Germinal center (tissue), 1 donor: ENCODE data around the gene HMGCS1.
"Not testable (repeated sequence)": the region's sequence is repeated elsewhere in the genome, so short reads cannot be mapped to it uniquely, and the experiment has no call there.

Experiments
- DNase-seq: peaks from one replicate; pipeline ENCODE4 v3.0.0; 2012; ENCODE audit warnings: mixed read lengths, low spot score

HMGCS1 gene

DNA sequence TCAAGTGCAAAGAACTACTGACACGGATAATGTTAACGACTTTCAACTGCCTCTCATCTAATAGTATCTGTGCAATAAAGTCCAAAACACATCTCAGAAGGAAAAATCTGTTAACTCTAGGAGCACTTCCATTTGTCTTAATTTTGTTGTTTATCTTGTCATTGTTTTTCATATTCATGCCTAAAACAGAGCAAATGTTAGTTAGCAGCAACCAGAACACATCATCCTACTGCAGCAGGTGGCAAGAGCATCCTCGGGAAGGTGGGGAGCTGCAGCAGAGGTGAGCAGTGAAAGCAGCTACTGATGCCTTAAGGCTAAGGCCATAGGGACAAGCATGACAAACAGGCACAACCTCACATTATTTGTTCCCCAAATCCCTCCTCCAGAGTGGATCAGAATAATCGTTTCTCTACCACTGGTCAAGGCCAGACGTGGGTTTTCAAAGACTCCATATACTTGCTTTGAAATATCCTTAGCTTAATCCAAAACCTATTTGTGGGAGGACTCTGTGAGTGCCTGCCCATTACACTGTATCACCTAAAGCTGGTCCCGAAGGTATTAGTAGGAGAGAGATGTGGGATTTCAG lies 1.0 kb downstream of the HMGCS1 start:
- no peak for DNase-seq

DNA sequence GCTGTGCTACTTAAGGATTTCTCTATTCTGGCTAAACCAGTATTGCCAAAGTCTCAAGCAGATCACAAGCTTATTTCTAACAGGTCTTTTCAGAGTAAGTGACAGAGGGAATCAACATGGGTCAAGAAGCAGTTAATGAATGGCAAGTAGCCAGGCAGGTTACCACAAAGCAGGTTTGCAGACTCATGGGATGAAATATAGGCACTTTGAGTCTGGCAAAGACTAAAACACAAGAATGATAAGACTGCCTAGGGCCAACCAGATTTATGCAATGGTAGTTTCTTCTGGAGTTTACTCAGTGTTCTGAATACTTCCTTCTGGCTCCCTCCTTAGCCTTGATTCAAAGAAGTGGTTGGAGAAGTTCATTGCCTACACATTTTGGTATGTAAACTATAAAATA lies 3.6 kb downstream of the HMGCS1 start:
- DNase-seq: no peak

DNA sequence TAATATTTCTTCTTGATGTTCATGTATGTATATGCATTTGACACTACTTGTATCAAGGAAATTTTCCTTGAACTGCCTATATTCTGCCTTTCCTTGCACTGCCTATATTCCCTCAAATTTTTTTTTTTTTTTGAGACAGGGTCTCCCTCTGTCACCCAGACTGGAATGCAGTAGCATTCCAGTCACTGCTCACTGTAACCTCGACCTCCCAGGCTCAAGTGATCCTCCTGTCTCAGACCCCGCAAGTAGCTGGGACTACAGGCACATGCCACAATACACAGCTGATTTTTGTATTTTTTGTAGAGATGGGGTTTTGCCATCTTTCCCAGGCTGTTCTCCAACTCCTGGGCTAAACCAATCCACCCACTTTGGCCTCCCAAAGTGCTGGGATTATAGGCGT lies 4.1 kb downstream of the HMGCS1 start:
- DNase-seq: no peak

DNA sequence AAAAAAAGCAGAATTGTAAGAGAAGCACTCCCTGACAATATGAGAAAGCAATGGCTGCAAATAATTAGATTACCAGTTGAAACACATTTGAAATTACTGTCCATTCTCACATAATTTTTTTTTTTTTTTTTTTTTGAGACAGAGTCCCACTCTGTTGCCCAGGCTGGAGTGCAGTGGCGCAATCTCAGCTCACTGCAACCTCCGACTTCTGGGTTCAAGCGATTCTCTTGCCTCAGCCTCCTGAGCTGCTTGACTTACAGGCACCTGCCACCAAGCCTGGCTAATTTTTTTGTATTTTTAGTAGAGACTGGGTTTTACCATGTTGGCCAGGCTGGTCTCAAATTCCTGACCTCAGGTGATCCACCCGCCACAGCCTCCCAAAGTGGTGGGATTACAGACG lies 6.3 kb downstream of the HMGCS1 start:
- DNase-seq: not testable (repeated sequence)

DNA sequence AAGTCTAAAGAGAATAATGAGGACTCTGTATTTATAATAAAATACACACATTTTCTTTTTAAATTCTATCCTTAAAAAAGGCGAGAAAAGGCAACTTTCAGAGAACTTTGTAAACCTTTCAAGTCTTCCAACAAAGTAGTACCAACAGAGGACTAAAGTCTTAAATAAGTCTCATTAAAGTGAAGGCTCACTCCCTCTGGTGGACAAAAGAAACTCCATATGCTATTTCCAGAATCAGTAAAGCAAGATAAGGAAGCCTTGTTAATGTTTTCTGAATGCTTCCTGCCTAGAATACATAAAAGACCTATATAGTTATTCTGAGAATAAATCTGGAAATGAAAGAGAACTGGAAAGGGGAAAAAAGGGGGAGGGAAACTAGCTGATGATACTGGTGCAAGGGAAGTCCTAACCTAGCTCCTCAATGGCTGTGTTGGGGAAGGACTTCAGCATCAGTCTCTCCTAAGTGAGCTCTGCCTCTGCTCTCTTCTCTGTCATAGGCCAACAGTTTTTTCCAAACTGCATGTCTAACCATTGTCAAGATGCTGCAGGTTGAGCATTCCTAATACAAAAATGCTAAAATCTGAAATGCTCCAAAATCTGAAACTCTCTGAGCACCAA lies 7.2 kb downstream of the HMGCS1 start:
- DNase-seq: peak; percentile 21

DNA sequence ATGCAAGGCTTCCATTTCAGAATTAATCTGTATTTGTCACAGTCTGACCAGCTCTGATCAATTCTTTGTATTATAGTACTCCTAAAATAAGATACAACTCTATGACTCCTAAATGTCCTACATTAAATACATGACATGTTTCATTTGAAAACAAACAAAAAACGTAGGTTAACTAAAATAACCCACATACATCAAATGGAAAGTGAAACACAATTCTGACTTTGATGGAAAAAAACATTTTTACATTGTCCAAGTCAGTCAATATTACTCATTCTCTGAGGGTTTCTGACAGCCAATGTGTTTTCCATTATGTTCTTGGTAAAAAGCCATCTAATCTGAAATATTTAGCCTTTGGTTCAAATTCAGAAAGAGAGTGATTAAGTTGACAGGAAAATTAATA lies 8.7 kb downstream of the HMGCS1 start:
- no peak for DNase-seq

DNA sequence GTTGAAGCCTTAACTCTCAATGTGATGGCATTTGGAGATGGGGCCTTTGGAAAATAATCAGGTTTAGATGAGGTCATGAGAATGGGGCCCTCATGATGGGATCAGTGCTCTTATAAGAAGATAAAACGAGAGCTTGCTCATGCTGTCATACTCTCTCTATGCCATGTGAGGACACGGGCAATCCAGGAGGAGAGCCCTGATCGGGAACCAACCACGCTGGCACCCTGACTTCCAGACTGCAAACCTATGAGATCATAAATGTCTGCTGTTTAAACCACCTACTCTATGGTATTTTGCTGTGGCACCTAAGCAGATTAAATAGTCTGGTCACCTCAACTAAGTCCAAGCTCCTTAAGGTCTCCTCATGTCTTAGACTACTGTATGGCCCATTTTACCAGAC lies 10.0 kb downstream of the HMGCS1 start:
- DNase-seq: no peak

DNA sequence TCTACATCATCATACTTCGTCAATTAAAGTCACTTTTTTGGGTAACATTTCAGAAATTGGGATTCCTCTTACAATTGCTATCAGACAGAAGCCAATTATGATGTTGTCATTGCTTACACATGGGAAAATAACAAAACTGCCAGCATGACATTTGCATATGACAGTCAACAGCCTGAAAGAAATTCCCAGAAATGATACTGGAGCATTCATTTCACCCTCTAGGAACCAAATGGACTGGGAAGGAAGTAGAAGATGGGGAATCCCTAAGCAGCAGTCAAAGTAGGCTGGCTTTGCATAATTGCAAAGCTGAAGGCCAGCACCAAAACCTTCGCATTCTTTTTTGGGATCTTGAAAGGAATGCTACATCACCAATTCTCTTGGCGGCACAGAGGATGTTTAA lies 10.7 kb downstream of the HMGCS1 start:
- no peak for DNase-seq

DNA sequence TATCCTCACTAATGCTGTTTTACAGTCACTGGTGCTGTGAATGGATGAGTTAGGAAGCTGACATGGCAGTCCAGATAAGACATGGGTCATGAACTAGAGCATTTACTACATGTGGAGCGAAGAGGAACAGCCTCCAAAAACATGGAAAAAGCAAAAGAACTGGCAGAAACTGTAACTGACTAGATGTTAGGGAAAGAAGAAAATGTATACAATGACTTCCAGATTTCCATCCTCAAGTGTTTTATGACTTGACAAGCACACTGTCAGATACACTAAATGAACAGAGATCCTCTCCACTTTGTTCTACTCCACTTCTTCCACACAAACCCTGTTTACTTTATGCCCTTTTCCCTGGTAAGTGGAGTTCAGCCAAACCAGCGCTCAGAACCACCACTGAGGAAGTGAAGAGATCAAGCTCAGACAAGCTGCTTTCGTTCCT lies 11.5 kb downstream of the HMGCS1 start:
- DNase-seq: no peak

DNA sequence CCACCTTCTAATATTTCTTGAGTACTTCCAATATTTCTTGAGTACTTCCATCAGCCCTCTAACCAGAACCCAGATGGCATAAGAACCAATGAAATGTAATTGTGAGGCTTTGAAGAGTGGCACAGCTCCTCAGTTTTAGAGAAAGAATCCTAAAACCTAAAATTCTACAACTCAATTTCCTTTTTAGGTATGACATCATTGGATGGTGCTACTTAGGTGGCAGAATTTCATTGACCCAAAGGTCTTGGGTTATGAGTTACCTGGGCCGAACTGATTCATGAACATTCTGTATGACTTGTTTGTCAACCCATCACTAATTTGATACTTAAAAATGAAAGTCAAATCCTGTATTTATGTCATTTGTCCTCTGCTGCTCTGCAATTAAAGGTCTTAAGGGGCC lies 13.1 kb downstream of the HMGCS1 start:
- no peak for DNase-seq

DNA sequence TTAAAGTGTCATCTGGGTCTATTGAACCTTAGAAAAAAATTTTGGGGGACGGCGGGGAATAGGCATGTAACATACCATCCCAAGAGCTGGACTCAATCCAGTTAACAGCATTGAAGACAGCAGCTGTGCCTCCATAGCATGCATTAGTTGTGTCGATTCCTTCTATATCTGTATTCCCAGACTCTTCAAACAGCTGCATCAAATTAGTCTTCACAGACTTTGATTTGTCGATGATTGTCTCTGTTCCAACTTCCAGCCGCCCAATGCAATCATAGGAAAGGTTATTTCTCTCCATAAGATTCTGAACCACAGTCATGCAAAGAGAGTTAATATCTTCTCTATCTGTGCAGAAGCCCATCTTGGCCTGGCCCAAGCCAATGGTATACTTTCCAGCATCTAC lies 14.8 kb downstream of the HMGCS1 start:
- no peak for DNase-seq

DNA sequence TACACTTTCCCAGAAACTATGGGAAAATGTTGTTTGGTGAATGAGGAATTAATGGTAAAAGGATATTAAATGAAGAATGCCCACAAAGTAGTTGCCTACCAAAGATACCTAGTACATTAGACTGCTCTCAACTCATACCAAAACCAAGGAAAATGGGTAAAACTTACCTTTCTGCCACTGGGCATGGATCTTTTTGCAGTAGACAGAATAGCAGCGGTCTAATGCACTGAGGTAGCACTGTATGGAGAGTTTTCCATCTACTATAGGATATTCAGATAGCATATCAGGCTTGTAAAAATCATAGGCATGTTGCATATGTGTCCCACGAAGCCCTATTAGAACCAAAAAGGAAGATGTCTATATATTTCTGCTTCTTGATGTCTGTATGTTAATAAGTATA lies 16.4 kb downstream of the HMGCS1 start:
- no peak for DNase-seq

DNA sequence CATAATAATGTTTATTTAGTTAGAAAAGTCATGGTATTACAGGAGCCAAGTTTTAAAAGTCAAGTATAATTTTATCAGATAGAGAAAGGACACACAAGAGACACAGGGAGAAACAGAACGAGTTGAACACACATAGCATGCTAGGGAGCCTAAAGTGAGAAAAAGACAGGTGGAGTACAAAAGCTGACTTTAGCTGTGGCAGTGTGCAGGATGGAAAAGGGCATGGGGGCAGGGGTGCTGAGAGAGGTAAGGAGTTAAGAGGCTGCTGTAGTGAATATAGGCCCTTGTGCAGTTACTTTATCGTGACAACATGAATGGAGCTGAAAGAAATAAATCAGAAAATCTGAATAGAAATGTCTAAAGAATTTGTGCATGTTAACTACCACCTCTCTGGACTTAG lies 18.0 kb downstream of the HMGCS1 start:
- no peak for DNase-seq

DNA sequence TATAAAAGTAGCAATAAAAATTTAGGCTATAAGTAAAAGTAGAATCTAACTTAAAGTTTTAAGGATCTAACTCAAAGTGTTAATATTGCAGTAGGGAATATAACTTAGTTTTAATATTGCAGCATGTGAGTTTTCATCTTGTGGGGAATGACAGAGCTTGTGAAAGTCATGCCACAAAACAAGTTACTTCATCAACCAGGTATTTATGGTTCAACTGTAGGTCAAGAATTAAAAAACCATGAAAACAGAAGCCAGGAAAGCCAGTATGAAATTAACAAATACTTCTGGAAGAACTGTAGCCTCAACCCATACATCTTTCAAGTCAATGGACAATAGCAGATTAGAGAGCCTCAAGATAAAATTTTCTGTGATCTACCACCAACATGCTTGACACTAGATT lies 19.0 kb downstream of the HMGCS1 start:
- DNase-seq: no peak

DNA sequence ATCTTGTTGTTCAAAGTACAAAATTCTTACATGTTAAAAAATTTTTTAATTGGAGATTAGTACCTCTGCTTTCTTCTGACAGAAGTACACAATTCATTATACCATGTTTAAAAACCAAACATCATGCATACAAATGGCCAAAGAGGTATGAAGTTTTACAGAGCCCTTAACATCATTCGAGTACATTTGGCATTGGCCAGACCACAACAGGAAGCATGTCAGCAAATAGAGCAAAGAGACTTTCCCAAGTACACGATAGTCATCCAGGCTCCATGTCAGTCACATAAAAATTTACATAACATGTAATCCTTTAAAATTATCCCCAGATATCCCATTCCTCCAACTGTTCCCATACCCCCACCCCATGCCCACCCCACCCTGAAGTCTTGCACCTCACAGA lies 22.5 kb downstream of the HMGCS1 start:
- no peak for DNase-seq

DNA sequence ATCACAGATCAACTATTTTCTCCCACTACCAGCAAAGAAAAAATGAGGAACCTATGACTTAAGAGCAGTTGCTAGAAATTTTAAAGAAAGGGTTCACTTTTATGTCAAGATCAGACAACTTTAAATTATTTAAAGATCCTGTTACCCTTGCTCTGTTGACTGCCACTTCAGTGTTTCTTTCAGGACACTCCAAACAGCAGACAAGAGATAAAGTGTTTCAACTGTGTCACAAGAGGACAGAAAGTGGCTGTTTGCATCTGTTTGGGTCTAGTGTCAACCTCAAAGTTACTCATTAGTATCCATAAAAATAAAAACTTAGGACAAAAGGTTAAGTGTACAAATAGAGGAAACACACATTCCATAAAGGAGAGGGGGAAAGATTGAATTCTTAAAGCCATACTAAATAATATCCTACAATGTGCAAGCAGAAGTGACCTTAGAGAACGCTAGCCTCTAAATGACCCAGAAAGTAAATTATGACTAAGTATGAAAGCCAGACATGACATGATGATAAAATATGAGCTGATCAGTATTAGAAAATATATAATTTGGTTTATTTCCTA lies 24.9 kb downstream of the HMGCS1 start:
- no peak for DNase-seq

DNA sequence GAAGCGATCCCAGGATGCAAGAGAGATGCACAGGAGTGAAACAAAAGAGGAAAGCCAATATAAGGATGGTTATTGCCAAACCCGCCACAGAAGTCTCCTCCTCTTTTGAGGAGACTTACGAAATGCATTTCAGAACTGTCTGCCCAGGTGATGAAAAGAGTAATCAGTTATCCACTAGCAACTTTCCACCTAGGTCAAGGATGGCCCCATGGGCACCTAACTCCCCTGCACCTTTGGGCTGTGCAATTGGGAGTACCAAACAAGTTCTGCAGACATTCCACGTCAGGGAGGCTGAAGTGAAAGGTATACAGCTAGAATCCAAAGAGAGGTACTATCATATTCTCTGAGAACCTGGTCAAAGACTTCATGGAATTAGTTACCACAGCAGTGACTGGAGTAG lies 25.7 kb downstream of the HMGCS1 start:
- no peak for DNase-seq

DNA sequence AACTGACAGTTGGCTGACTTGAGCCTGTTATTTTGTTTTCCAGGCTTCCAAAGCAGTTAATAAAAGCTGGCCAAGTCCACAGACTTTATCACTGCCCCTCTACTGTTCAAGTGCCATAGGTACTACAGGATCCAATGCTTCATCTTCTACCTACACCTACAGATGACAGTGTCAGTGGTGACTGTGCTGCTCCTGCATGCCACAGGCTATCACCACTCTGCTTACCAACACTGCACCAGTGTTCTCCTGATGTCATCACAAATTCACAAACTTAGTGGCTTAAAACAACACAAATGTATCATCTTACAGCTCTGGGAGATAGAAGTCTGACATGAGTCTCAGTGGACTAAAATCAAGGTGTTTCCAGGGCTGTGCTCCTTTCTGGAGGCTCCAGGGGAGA lies 26.6 kb downstream of the HMGCS1 start:
- no peak for DNase-seq

DNA sequence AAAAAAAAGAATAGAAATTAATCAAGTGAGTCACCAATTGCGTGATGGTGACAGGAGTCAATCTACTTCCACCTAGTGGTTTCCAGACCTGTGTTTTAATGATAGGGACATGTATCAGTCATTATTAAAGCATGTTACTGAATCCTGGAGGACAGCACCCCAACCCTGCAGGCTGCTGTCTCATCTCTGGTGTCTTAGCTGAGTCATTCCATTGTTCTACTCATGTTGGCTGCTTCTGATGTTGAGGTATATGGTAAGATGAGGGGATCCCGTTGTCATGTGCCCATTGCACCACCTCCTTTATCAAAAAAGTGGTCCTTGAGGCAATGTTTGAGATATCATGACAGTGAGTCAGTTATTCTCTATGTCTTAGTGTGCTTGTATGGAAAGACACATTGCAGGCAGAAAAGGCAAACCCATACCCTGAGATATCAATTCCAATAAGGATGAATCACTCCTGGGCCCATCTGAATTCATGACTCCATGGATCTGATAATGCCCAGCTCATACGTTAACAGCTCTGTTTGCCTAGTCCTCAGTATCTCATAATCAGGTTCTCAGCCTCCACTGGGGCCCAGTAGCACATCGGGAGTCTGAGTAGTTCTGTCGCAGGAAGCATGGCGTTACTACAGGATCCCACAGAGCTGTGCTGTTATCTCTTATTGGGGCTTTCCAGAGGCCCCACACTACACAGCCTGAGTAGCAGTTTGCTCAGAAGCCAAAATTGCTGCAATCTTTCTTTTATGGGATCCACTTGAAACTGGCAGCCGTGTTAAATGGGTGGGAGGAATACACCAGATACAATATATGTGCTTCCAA lies 31.2 kb downstream of the HMGCS1 start:
- DNase-seq: no peak

DNA sequence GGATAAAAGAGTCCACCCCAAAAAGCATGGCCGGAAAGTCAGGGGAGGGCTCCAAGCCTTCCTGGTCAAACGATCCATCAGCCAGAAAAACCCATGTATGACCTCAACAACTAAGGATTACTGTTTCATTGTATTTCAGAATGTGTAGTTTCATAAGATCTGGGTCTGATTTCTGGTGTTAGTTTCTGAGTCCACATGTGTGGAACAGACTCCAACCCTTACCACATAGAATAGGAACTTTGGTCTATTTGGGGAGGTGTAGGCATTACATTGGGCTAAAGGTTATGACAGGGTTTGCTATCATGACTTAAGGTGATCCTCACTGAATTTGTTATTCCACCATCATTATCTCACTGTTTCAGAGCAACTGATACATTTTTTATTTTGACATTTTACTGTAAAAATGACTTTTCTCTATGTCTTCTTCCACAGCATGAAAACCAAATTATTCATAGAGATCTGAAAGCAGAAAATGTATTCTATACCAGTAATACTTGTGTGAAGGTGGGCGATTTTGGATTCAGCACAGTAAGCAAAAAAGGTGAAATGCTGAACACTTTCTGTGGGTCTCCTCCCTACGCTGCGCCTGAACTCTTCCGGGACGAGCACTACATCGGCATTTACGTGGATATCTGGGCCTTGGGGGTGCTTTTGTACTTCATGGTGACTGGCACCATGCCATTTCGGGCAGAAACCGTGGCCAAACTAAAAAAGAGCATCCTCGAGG lies 33.5 kb downstream of the HMGCS1 start:
- DNase-seq: no peak

DNA sequence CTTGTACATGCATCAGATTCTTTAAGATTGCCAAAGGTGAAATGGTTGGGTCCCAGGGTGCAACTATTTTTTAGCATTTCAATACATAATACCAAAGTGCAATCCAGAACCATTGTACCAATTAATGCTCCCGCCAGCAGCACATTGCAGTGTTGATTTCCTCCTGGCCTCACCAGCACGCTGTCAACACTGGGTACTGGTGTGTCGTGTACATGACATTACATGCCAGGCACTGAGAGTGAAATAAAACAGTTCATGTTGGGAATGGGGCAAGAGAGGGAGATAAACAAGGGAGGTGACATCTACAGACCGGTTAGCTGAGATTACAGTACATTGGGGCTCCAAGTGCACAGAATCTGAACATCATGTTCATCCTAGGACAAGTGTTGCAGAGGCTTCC lies 37.8 kb downstream of the HMGCS1 start:
- DNase-seq: no peak

DNA sequence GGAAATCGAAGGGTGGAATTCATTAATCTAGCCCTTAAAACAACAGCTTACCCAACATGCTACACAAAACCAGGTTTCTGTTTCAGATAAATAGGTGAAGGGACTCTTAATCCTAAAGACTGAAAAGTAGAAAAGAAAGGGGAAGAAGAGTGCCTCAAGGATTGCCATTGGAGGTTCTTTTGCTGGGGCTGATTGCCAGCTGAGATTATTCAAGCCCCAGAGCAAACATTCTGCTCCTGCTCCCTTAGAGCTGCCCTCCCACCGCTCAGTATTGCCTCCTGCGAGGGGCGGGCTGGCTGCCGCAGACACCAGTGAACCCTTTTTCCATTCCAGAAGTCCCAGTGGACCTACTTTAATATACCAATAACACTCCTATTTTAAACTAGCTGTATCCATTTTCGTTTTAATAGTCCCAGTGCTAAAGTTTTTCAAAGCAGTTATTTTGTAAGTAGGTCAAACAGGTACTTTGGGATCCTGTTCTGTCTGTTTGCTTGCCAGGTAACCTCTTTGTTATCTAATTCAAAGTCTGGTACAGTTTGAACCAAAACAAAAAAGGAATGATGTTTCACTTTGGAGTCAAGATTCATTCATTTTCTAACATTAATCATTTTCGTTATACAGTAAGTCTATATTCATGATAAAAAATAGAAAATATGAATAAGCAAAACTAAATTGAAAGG lies 38.6 kb downstream of the HMGCS1 start:
- no peak for DNase-seq
